Measurements from ENCODE around the gene CDH4.

The CDH4 gene

DNA sequence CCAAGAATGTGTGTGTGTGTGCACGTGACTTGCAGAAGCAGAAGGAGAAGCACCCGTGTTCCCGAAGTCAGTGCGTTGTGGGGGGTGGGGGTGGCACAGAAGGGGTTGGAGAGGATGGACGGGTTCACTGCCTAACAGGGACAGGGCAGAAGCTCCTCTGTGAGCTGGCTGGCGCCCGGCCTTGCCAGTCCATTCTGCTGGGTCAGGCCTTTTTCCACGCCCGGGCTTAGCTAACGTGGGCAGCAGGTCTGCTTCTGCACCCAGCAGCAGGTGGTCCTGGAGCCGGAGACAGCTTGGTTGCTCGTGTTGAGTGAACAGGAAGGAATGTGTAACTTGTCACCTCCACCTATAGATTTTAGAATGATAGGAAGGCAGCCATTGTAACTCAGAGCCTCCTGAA, 374.4 kb downstream of the CDH4 start:
- DNase-seq = no peak

GRCh38 chr20:61627791-61628415, 375.8 kb downstream of the CDH4 start:
- no peak for DNase-seq

- DNase-seq = peak in 2 of 51 donors; percentile 40 to 48
These were observed 376.4 kb downstream of the CDH4 start for GRCh38 chr20:61628480-61628879.

GRCh38 chr20:61628901-61629601, 377.0 kb downstream of the CDH4 start:
- DNase-seq = peak in 11 of 51 donors; percentile 9 to 48 (median 25)

DNA sequence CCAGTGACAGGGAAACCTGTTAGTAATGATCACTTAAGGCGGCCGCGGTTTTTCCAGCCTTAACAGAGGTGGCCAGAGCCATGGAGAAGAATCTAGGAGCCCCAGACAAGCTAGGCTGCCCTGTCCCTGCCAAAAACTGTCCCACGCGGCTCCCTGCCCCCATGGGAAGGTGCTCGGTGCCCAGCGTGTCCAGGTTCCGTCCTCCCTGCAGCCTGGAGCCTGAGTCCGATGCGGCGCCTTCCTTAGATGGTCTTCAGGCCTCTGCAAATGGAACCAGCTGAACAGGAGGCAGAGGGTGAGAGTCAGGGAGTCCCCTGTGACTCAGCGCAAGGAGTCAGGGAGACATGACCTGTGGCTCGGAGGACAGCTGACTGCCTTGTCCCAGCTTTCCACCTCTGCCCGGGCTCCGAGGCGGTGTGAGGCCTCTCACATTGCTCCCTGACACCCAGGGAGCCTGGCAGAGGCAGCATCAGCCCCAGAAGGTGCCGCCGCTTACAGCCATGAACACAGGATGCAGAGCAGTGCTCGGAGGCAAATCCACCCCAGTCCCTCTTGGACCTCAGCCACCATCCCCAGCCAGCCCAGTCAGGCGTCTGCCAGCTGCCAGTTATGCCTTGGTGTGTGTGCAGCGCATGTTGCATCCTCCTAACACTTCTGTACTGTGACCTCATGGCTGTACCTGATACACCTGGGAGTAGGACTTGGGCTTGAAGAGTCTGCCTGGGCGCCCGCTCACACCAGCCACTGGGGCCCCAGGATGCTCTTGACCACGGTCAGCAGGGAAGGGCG, 377.7 kb downstream of the CDH4 start:
- no peak for DNase-seq

- DNase-seq = no peak
These were observed 378.3 kb downstream of the CDH4 start for GRCh38 chr20:61630391-61630650.

- DNase-seq = no peak
These were observed 378.8 kb downstream of the CDH4 start for GRCh38 chr20:61630816-61631215.

DNA sequence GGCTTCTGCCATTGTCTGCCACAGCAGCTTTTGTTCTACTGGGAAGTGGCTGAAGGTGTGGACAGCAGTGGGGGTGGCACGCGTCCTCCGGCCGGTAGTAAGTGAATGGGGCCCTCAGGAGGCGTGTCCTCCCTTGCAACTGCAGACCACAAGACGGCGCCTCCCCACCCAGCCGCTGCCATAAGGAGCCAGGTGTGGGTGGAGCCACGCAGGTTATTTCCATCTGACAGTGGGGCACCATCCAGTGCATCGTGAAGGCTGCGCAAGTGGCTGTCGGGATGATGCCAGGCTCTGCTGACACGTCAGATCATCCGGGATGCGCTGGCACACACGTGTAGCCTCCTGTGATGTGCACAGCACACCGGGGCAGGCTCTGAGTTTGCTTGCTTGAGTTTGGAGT, 379.7 kb downstream of the CDH4 start:
- DNase-seq = no peak

GRCh38 chr20:61633004-61633403, 380.9 kb downstream of the CDH4 start:
- DNase-seq = no peak

DNA sequence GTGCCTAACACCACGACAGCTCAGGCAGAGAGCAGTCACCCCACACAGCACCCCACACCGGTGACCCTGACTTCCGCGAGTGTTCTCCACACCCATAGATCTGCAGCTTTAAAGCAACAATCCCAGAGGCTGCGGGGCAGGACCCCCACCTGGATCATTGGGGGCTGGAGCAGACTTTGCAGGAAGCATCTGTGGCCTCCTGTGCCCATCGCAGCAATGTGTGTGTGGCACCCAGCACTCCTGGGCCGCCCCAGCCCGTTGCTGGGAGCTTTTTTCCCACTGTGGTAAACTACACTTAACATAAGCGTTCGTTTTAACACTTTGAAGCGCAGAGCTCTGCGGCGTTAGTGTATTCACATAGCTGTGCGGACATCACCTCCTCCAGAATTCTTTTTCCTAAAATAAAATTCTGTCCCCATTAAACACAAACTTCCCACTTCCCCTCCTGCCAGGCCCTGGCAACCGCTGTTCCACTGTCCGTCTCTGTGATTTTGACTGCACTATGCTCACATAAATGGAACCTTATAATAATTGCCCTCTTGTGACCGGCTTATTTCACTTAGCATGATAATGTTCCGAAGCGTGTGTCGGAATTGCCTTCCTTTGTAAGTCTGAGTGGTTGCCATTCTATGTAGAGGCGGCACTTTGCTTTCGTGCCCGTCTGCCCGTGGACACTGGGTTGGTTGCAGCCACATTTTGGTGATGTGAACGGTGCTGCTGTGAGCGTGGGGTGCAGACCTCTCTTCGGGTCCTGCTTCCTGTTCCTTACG, 382.5 kb downstream of the CDH4 start:
- DNase-seq = no peak

DNA sequence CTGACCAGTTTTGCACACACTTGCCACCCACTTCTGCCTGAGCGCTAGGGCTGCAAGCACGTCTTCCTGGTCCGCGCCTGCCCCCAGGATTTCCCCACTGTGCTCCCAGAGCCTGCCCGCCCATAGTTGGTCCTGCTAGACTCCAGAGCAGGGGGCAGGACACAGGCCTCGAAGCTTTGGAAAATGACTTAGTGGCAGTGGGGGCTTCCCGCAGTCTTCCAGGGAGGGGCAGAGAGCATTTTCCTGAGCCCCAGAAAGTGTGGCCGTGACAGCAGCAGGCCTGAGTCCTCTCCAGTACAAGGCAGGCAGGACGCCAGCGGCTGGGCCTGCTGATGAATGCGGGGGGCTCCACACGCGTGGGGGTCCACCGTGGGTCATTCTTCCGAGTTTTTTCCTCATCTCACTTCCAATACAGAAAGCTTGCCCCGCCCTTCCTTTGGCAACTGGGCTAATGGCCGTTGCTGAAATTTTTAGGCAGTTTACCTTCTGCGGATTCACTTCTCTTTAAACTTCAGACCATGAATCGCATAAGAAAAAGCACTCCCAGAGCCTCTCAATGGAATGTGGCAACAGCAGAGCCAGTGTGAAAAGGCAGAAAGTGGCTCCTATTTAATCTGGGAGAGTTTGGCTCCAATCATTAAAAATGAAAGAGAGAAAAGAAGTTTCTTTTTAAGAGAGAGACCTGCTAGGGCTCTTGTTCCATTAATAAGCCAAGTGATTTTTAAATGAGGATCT, 383.8 kb downstream of the CDH4 start:
- no peak for DNase-seq

DNA sequence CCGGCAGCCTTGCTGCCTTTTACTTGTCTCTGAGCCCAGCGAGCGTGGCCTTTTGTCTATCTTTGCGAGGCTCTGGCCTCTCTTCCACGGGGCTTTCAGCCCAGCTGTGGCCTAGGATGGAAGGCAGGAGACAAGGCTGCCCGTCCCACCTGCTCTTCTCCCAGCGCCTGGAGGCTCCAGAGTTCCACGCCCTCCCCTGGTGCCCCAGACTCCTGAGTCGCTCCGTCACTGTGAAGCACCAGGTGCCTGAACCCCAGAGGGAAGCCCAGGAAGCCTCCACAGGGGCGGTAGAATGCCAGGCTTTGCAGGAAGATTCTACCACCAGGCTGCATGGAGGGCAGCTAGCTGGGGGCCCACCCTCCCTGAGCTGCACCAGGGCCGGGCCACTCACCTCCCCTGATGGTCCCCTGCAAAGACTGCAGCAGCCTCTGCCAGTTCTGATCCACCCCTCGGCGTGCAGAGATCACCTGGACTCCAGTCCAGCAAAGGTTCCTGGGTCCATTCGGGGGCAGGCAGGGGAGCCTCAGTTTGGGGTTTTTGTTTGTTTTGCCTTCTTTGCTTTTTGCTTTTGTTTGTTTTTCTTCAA, 384.6 kb downstream of the CDH4 start:
- no peak for DNase-seq

DNA sequence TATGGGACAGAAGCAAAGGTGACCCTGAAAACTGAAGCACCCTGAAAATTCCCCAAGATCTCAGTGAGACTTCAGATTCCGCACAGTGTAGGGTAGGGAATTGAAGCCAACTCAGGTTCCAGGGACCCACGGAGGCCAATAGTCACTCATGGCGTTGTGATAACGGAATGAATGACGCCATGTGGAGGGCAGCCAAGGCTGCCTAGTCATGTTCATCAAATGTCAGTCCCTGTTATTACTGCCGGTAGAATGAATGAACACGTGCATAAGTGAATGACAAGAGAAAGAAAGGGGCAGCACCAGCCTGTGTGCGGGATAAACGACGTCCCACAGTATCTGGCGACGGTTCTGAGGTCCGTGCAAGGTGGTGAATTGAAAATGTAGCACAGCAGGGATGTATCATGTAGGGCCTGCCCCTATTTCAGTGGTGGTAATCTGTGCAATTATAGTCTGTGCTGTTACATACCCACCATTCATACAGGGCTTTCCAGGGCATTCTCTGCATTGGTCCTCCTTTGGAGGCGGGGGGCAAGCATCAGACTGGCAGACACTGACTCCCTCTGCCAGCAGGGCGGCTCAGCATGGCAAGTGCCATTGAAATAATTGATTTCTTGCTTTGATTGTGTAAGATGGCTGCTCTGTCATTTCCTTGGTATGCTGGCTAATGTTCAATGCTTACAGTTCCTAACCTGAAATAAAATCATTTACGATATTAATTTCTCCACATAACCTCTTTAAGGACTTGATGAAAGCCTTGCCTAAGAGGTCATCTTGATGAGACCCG, 386.9 kb downstream of the CDH4 start:
- no peak for DNase-seq

DNA sequence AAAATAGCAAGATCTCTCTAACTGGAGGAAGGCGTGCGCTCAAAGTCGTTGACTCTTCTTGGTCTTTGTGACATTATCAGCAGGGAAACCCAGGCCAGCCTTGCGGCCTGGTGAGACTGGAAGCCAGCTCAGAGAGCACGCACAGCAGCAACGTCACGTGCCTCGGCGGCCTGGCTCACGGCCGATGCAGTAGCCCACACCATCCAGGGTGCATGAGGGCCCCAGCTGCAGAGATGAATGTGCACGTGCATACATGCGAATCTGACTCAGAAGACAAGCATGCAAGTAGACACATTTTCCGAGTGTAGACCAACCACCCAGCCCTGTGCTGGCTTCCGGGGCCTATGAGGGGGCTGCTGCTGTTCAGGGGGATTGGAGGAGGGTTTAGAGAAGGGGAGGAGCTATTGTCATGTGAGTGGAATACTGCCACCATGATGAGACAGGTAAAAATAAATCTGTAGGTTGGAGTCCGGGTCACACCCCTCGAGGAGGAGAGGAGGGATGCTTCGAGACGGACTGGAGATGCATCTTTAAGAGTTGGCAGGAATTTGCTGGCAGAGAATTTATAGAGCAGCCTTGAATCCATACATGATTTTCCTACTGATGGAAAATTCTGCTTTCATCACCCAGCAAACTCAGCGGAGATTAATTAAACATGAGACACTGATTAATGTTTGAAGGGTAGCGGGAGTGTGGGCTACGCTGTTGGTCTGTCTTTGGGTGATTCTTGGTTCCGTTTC, 388.2 kb downstream of the CDH4 start:
- peak in 17 of 51 donors; percentile 12 to 65 (median 23) for DNase-seq

- DNase-seq = no peak
These were observed 388.8 kb downstream of the CDH4 start for GRCh38 chr20:61640871-61641245.

- no peak for DNase-seq
These were observed 391.8 kb downstream of the CDH4 start for GRCh38 chr20:61643656-61644377.

GRCh38 chr20:61644378-61645076, 392.5 kb downstream of the CDH4 start:
- no peak for DNase-seq

GRCh38 chr20:61645732-61646131, 393.7 kb downstream of the CDH4 start:
- DNase-seq = no peak
